AG09309 (cell line): ENCODE data around the gene EFNB1.
A peak's percentile ranks its signal among the peaks of the same experiment; 100 is the strongest.

Experiments
- DNase-seq: peaks from one replicate; pipeline ENCODE4 v3.0.0-alpha.2; 2010; ENCODE audit warnings: low read depth
- H3K4me3 ChIP-seq: 2 replicates; pipeline ENCODE4 v1.5.1; 2011; ENCODE audit warnings: mild to moderate bottlenecking, low read depth, low read length, moderate library complexity; ENCODE audit not compliant: control insufficient read depth
- CTCF ChIP-seq: IDR thresholded peaks from 2 replicates; pipeline ENCODE4 v1.5.1; 2011; ENCODE audit warnings: mild to moderate bottlenecking, low read depth, low read length, inconsistent platforms; ENCODE audit not compliant: insufficient read depth, control insufficient read depth; ENCODE audit errors: missing control alignments

Gene EFNB1

GRCh38 chrX:68829582-68830418 lies 979 bp downstream of the EFNB1 start:
- H3K4me3 ChIP-seq: peak overlapping the region; percentile 74
- DNase-seq: no peak
- TF ChIP-seq CTCF: no peak

GRCh38 chrX:68830419-68831404 lies 1.9 kb downstream of the EFNB1 start:
- DNase-seq: no peak
- peak overlapping the region; percentile 74 for H3K4me3 ChIP-seq
- no peak for TF ChIP-seq CTCF

- H3K4me3 ChIP-seq: peak overlapping the region; percentile 74
- no peak for TF ChIP-seq CTCF
- DNase-seq: no peak
Measured at GRCh38 chrX:68831405-68832100, 2.7 kb downstream of the EFNB1 start.

- TF ChIP-seq CTCF: no peak
- H3K4me3 ChIP-seq: peak overlapping the region; percentile 74
- peak; percentile 41 for DNase-seq
Measured at GRCh38 chrX:68832101-68832416, 3.2 kb downstream of the EFNB1 start.

- H3K4me3 ChIP-seq: peak overlapping the region; percentile 10
- DNase-seq: no peak
- no peak for TF ChIP-seq CTCF
Measured at GRCh38 chrX:68832516-68833447, 4.0 kb downstream of the EFNB1 start.
